Stimulated activated CD8-positive, alpha-beta memory T cell treated with anti-CD3 and anti-CD28 coated beads, Interleukin-2, amount 100 ng/mL, for 1 hour (primary cell): ENCODE measurements around the gene USP49.
A peak's percentile ranks its signal among the peaks of the same experiment; 100 is the strongest.
"Not testable (repeated sequence)": the region's sequence is repeated elsewhere in the genome, so short reads cannot be mapped to it uniquely, and the experiment has no call there.

Source experiments
- DNase-seq, 2 donors: peaks; one replicate each; pipeline ENCODE4 v3.0.0-alpha.2; 2020; ENCODE audit warnings: low read depth in 2 of 2

The USP49 gene

GRCh38 chr6:41779788-41780550, 115.2 kb downstream of the USP49 start, which contains the start of gene FRS3:
Gene FRS3, minus strand, starts transcription at chr6:41779900. Its CDS starts 2,913 bp downstream, at chr6:41776987.
- DNase-seq = peak; percentile 98 to 99

GRCh38 chr6:41779336-41779735, 115.8 kb downstream of the USP49 start:
- DNase-seq = no peak

GRCh38 chr6:41778895-41779294, 116.3 kb downstream of the USP49 start:
- no peak for DNase-seq

GRCh38 chr6:41777551-41778285, 117.5 kb downstream of the USP49 start:
- no peak for DNase-seq

- no peak for DNase-seq
Measured at GRCh38 chr6:41775293-41775882, 119.8 kb downstream of the USP49 start.

- no peak for DNase-seq
Measured at GRCh38 chr6:41774841-41775240, 120.3 kb downstream of the USP49 start.

GRCh38 chr6:41771058-41771983, 123.9 kb downstream of the USP49 start:
- no peak for DNase-seq

- no peak for DNase-seq
Measured at GRCh38 chr6:41770381-41771057, 124.7 kb downstream of the USP49 start.

- DNase-seq = no peak
Measured at GRCh38 chr6:41769376-41769775, 125.8 kb downstream of the USP49 start.

- DNase-seq = no peak
Measured at GRCh38 chr6:41768545-41769308, 126.4 kb downstream of the USP49 start.

- no peak for DNase-seq
Measured at GRCh38 chr6:41767112-41767833, 127.9 kb downstream of the USP49 start.

GRCh38 chr6:41766043-41766664, 129.0 kb downstream of the USP49 start:
- DNase-seq = not testable (repeated sequence)

- DNase-seq = no peak
Measured at GRCh38 chr6:41763470-41763869, 131.7 kb downstream of the USP49 start.

GRCh38 chr6:41759905-41760579, 135.1 kb downstream of the USP49 start:
- DNase-seq = no peak

- no peak for DNase-seq
Measured at GRCh38 chr6:41759106-41759904, 135.9 kb downstream of the USP49 start.

- DNase-seq = no peak
Measured at GRCh38 chr6:41758641-41759035, 136.5 kb downstream of the USP49 start.

GRCh38 chr6:41757931-41758640, 137.1 kb downstream of the USP49 start:
- DNase-seq = no peak
